ENCODE results near the gene C19orf33. TPM values are rescaled to one million over a fixed set of nuclear protein-coding genes. Genes with fewer than 3 reads are reported as not detected.

Gene C19orf33
- total and polyA plus RNA-seq, 2 of the 8 experiments (the other 6 are each of a cell fraction or from before 2014, with no cell fraction given) = 6.0 to 36.0 TPM

- H3K23ac ChIP-seq (ENCODE audit: insufficient read length) = no peak overlapping the region
- no peak overlapping the region for H2BK12ac ChIP-seq (ENCODE audit: low read depth, low read length)
- H4K8ac ChIP-seq (ENCODE audit: extremely low read depth, insufficient read depth, low read length) = no peak overlapping the region
- no peaks in the 10 kb centered on the region for H3K4me1 ChIP-seq (replicated peaks in 1 of 4; ENCODE audit: control insufficient read depth in 3 of 4, insufficient read depth in 4 of 4, low read length in 3 of 4)
- no peak overlapping the region for H2AK5ac ChIP-seq (ENCODE audit: low read depth, low read length)
- no peak overlapping the region for H2BK5ac ChIP-seq (ENCODE audit: low read depth, low read length)
- no peak overlapping the region for H3K14ac ChIP-seq (ENCODE audit: insufficient read length)
- no peak overlapping the region for H3K27ac ChIP-seq (ENCODE audit: low read depth, low read length)
- ChIA-PET POLR2A (ENCODE audit: partially characterized antibody) (interaction anchor here (1.2 to 1.7 kb wide), 2 partner anchors 10 to 16 kb away, joined by 4 to 5 read pairs; partner anchors contain the start of gene KCNK6), CTCF (ENCODE audit: partially characterized antibody) (interaction anchor here (0.6 to 6.7 kb wide), 6 partner anchors 8 to 187 kb away, joined by 3 to 100 read pairs (median 8); no protein-coding TSS in a partner anchor)
- H2BK20ac ChIP-seq (ENCODE audit: low read length) = no peak overlapping the region
- no peaks in the 10 kb centered on the region for H3K27me3 ChIP-seq (replicated peaks in 1 of 4; ENCODE audit: control insufficient read depth in 3 of 4, extremely low read depth in 1 of 4, insufficient read depth in 3 of 4, low read length in 3 of 4)
- FAIRE-seq = no peak
- no peak for DNase-seq (ENCODE audit: low read depth in 1 of 2, low spot score in 2 of 2)
- H3K9ac ChIP-seq (replicated peaks in 1 of 4; ENCODE audit: extremely low read depth in 1 of 4, low read depth in 3 of 4, low read length in 3 of 4) = no peak overlapping the region
- no peak overlapping the region for H3K4me2 ChIP-seq (ENCODE audit: insufficient read depth in 1 of 2, low read depth in 2 of 2, low read length in 2 of 2)
- H2BK15ac ChIP-seq (ENCODE audit: low read length) = no peak overlapping the region
- H4K5ac ChIP-seq (ENCODE audit: insufficient read length, low read depth, low read length) = no peak overlapping the region
- WGBS, 2 experiments (ENCODE audit: extremely low coverage in 1 of 2, insufficient coverage in 1 of 2, insufficient read length in 1 of 2, insufficient replicate concordance in 2 of 2, low coverage in 1 of 2, low lambda C conversion rate in 2 of 2, missing lambda C conversion rate in 1 of 2) = 89% methylated on average over 7 of the region's 7 CpGs; no CpG with 5 or more reads in 1 of the 2 experiments
- no peak overlapping the region for H3K4ac ChIP-seq (replicated peaks; ENCODE audit: insufficient read length, low read depth, low read length)
- no peaks in the 10 kb centered on the region for H3K79me2 ChIP-seq (ENCODE audit: control insufficient read depth in 1 of 2, insufficient read depth in 2 of 2, low read length in 2 of 2)
- H3K18ac ChIP-seq (ENCODE audit: extremely low read depth, low read length) = no peak overlapping the region
- no peaks in the 10 kb centered on the region for H3K79me1 ChIP-seq (ENCODE audit: low read depth, low read length)
- H3K9me3 ChIP-seq (ENCODE audit: insufficient read depth in 2 of 2, low read depth in 1 of 2, low read length in 1 of 2) = no peaks in the 10 kb centered on the region
- H4K20me1 ChIP-seq (replicated peaks in 1 of 2; ENCODE audit: control insufficient read depth in 1 of 2, insufficient read depth in 2 of 2, low read length in 2 of 2) = peaks cover 0 to 2% of the 10 kb centered on the region in 2 experiments
- H4K91ac ChIP-seq (replicated peaks; ENCODE audit: insufficient read length, low read length) = no peak overlapping the region
- no peak overlapping the region for H2AFZ ChIP-seq (ENCODE audit: low read length)
- H3K56ac ChIP-seq (replicated peaks; ENCODE audit: insufficient read length, low read depth, low read length) = no peak overlapping the region
- H2BK120ac ChIP-seq (replicated peaks; ENCODE audit: low read depth, low read length) = no peak overlapping the region
- peaks cover 0 to 8% (median 5%) of the 10 kb centered on the region in 4 experiments; a peak in 5 of 8 replicates for H3K36me3 ChIP-seq (ENCODE audit: control insufficient read depth in 2 of 4, insufficient read depth in 4 of 4, low read length in 3 of 4)
- H3K4me3 ChIP-seq (ENCODE audit: extremely low read depth in 1 of 4, insufficient read depth in 2 of 4, low read depth in 3 of 4, low read length in 4 of 4) = no peak overlapping the region
- H3K23me2 ChIP-seq (ENCODE audit: low read depth, low read length) = no peaks in the 10 kb centered on the region
- no peak for TF ChIP-seq CREB1 (IDR thresholded peaks at IDR 0.05)
- no peak for TF ChIP-seq HDAC2 (IDR thresholded peaks at IDR 0.05; ENCODE audit: borderline replicate concordance in 1 of 2, low read depth in 2 of 2, low read length in 2 of 2)
- no peak for TF ChIP-seq JUND (IDR thresholded peaks at IDR 0.05; ENCODE audit: low read length)
- TF ChIP-seq ATF3 (IDR thresholded peaks at IDR 0.05; ENCODE audit: insufficient read depth, low read depth, low read length) = no peak
- no peak for TF ChIP-seq E2F6 (IDR thresholded peaks at IDR 0.05)
- TF ChIP-seq SP2 (IDR thresholded peaks at IDR 0.05; ENCODE audit: low read length) = no peak
- no peak for TF ChIP-seq CBX8 (IDR thresholded peaks at IDR 0.05; ENCODE audit: borderline replicate concordance, low read depth, low read length)
- TF ChIP-seq BACH1 (IDR thresholded peaks at IDR 0.05; ENCODE audit: low read length) = no peak
- no peak for TF ChIP-seq RNF2 (IDR thresholded peaks at IDR 0.05; ENCODE audit: borderline replicate concordance, low read depth, low read length, missing control alignments, poor library complexity, severe bottlenecking)
- no peak for TF ChIP-seq SRF (IDR thresholded peaks at IDR 0.05; ENCODE audit: low read depth, low read length)
- TF ChIP-seq MAX (IDR thresholded peaks at IDR 0.05) = no peak
- TF ChIP-seq SAP30 (IDR thresholded peaks at IDR 0.05; ENCODE audit: insufficient read depth, insufficient replicate concordance, low read length) = no peak
Observed at GRCh38 chr19:38329651-38330050, 25.6 kb downstream of the C19orf33 start.

All from H1 (cell line).